HG03342 (cell line): ENCODE data around the gene SLC17A7.

ENCODE experiments used
- ATAC-seq: cut with Tn5 transposase; IDR thresholded peaks from one replicate; pipeline ENCODE4 v1.9.1; 2021; ENCODE audit warnings: mild to moderate bottlenecking, moderate library complexity; ENCODE audit not compliant: unreplicated experiment

The SLC17A7 gene

GRCh38 chr19:49428547-49429451 is 12.5 kb downstream of the SLC17A7 start:
- ATAC-seq = no peak

- no peak for ATAC-seq
Measured at GRCh38 chr19:49427855-49428546, 13.3 kb downstream of the SLC17A7 start.

DNA sequence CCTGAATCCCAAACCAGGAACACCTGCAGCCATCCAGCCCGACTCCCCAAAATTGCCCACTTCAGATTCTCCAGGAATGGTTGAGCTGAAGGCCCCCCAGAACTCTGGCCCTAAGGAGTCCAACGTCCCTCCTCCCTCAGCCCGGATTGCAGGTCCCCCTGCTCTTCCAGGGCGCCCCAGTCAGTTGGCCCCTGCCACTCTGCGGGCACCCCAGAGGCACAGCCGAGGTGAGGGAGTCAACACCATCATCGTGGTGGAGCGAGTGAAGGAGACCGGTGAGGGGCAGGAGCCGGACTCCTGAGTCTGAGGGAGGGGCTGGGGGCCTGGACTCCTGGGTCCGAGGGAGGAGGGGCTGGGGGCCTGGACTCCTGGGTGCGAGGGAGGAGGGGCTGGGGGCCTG is 14.0 kb downstream of the SLC17A7 start:
- no peak for ATAC-seq

GRCh38 chr19:49425922-49426592 is 15.3 kb downstream of the SLC17A7 start:
- no peak for ATAC-seq

DNA sequence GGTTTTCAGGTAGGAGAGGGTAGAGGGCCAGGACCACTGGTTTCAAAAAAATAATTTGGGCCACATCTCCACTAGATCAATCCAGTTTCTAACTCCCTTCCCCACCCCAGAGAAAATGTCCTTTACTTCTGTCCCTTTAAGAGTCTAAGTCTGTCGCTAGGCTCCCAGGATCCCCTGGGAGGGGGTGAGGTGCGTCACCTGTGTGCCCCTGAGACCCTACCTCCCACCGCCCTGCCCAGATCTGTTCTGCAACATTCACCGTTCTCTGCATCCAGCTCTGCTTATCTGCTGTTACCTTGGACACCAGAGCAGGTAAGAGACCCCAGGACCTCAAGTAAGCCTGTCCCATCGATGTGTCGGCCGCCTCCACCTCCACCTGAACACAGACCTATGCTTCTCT is 16.1 kb downstream of the SLC17A7 start, which contains the start of gene GFY:
Gene GFY, plus strand, starts transcription at position 211 of the 400 bp plus-strand sequence. CDS start 1,043 bp downstream, outside the sequence.
- no peak for ATAC-seq

GRCh38 chr19:49423985-49424303 is 17.4 kb downstream of the SLC17A7 start:
- no peak for ATAC-seq

DNA sequence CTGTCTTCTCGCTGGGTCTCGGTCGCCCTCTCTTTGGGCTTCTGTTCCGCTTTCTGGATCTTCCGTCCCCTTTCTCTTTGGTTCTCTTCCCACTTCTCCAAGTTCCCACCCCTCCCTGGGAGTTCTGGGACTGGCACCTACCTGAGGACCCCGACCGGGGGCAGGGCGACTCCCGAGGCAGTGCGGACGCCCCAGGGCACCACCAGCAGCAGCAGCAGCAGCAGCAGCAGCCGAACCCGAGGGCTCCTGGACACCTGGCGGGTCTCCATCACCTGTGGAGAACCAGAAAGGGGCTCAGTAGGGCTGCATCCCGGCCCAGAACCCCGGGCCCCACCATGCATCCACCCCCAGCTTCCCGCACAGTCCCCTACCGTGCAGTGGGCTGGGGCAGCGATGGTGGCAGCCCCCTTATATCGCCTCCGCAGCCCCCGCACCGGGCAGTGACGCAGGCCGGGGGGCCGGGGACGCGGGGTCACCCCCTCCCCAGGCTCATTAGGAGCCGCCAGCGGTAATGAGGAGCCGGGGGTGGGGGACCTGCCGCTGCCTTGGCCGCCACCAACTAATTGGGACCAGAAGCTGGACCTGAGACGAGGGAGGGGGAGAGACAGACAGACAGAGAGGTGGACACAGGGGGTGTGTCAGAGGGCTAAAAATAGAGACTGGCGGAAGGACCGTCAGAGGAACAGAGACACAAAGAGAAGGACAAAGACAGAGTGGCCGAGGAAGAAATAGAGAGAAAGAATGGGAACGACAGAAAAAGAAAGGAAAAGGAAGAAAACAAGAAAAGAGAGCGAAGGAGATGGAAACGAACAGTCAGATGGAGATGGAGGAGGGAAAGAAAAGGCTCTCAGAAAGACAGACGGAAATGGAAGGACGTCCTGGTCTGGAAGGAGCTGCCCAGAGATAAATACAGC is 18.0 kb downstream of the SLC17A7 start, which contains the start of gene PTH2:
Gene PTH2, minus strand, starts transcription at position 371 of the 914 bp plus-strand sequence. Its CDS starts 102 bp downstream, at position 269.
- no peak for ATAC-seq

- ATAC-seq = no peak
Measured at GRCh38 chr19:49422407-49423070, 18.8 kb downstream of the SLC17A7 start.

- no peak for ATAC-seq
Measured at GRCh38 chr19:49421878-49422202, 19.5 kb downstream of the SLC17A7 start.

DNA sequence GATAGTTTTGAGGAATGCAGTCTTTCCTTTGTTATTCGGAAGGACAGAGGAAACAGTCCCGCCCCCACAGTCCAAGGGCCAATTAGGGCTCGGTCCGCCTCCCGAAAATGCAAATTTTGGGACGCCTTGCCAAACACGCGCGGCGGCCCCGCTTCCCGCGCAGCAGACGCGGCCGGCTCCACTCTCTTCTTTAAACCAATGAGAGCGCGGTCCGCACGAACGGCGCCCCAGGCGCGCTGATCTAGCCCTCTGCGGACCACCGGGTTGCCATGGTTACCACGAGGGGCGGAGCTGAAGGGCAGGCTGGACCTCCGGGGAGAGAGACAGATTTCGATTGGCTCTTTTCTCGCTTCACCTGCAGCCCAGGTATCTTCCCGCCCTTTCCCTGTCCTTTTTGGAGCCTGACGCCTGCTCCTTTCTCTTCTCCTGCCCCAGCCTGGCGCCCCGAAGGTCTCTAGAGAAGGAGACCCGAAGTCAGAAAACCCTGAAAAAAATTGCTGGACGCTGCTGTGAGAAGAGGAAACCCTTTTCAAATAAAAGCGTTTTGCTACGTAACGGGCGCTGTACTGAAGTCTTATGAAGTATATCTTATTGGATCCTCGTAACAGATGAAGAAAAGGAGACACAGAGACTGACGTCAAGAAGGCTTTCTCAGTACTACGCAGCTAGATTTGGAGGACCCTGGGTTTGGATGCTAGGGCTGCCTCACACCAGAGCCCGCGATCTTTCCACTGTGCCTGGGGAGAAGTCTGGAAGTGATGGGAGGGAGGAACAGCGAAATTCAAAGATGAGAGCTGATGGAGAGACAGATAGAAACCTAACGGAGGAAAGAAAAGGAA is 20.1 kb downstream of the SLC17A7 start:
- ATAC-seq = no peak

- ATAC-seq = no peak
Measured at GRCh38 chr19:49420227-49420626, 21.1 kb downstream of the SLC17A7 start.

DNA sequence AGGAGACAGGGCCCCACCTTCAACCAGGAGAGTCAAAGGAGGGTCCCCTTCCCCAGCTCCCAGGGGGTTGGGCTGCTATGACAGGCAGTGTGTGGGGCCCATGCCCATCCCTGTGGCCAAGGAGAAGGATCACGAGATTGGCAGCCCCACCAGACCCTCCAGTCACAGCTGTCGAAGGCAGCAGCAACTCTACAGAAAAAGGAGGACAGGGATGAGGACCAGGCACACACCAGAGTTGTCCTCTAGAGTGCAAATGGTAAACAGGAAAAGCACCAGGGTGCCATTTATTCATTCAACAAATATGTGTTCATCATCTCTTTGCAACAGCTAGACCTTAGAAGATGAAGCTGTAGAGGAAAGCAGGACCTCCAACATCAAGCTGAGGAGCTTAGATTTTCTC is 22.2 kb downstream of the SLC17A7 start:
- no peak for ATAC-seq

DNA sequence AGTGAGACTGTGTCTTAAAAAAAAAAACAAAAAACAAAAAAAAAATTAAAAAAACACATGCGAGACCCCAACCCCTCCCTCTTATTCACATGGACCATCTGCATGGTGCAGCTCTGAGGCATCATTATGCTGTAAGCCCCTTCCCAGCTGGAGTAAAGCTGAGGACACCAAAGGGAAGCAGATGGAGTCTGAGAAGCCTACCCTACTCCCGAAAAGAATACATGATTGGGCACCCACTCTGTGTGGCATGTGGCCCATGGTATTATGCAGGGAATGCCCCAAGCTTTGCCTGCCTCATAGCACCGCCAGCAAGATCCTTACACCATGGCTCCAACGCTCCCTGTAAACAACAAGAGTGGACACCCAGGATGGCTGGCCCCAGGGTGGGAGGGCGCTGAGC is 22.8 kb downstream of the SLC17A7 start:
- ATAC-seq = no peak

- no peak for ATAC-seq
Measured at GRCh38 chr19:49417088-49417487, 24.2 kb downstream of the SLC17A7 start.

DNA sequence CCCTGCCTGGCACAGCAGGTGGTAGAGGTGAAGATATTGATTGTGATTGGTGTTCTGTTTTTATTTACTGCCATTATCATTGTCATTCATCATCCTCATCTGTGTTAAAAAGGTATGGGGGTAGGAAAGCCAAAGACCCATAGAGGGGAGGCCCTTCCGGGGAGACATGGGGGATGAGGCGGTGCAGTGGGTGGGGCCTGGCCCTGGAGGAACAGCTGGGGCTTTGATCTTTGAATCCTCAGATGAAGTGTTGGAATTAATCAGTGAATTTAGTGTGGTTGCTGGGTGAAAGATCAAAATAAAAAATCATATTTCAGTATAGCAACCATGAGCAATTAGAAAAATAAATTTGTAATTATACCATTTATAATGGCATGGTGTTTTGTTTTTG is 25.5 kb downstream of the SLC17A7 start:
- no peak for ATAC-seq

GRCh38 chr19:49415102-49415809 is 26.1 kb downstream of the SLC17A7 start:
- no peak for ATAC-seq

- no peak for ATAC-seq
Measured at GRCh38 chr19:49414256-49414655, 27.1 kb downstream of the SLC17A7 start.

DNA sequence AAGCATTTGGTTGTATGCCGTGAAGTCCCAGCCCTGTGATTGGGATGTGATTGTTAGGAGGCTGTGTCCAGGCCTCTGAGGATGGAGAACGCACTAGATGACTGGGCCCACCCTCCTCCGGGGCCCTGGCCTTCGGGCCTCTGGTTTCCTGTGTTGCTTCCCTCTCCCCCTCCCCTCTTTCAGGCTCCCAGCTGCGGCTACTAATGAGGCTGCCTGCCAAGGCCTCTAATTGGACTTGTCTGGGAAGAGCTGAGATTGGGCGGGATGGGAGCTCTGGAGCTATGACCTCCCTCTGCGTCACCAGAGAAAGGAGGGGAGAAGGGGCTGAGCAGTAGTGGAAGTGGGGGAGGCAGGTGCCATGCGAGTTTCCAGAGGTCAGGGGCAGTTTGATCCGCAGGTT is 28.0 kb downstream of the SLC17A7 start:
- ATAC-seq = no peak
